ENCODE data around the gene SYDE1. TPM values are rescaled to one million over a fixed set of nuclear protein-coding genes. Genes with fewer than 3 reads are reported as not detected.

The SYDE1 gene
- total and polyA plus RNA-seq, 10 of the 15 experiments (the other 5 are each of a cell fraction or from before 2014, with no cell fraction given): not detected

DNA sequence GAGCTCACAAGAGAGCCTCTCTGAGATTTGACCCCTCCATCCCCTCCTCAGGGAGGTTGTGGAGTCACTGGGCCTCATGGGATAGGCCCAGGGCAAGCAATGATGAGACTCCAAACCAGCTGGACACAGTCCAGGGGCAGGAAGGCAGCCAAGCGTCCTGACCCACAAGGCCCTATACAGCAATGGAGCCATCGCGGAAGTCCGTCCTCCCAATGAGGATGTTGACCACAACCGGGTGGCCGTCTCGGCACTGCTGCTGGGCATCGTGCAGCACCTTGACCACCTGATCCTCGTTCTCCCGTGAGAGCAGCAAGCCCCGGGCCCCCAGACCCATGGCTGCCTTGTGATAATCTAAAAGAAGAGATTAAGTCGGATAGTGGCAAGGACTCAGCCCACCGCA, 7.9 kb downstream of the SYDE1 start:
- WGBS (ENCODE audit: insufficient coverage, insufficient replicate concordance, low lambda C conversion rate, missing lambda C conversion rate): 98% methylated on average over 13 of the region's 13 CpGs
- BruUV-seq (replicated peaks): no TSS peak

More for the DNA sequence above, 7.9 kb downstream of the SYDE1 start:
- Histone ChIP-seq H3K9ac (ENCODE audit: control insufficient read depth, insufficient read depth, low read length) (no peak overlapping the region), H3K36me3 (ENCODE audit: control insufficient read depth in 2 of 2, insufficient read depth in 2 of 2, low read length in 1 of 2) (peaks cover 5 to 10% of the 10 kb centered on the region in 2 experiments; a peak in 3 of 4 replicates), H3K79me2 (ENCODE audit: control insufficient read depth, insufficient read depth, low read length) (no peaks in the 10 kb centered on the region), H3K27ac (ENCODE audit: control insufficient read depth, insufficient read depth) (no peak overlapping the region), H3K4me1 (ENCODE audit: control insufficient read depth, insufficient read depth, low read length) (no peaks in the 10 kb centered on the region), H3K9me3 (replicated peaks; ENCODE audit: control insufficient read depth, insufficient read depth, low read length) (no peaks in the 10 kb centered on the region), H3K27me3 (replicated peaks in 1 of 2; ENCODE audit: control insufficient read depth in 2 of 2, insufficient read depth in 2 of 2, low read length in 1 of 2) (no peaks in the 10 kb centered on the region), H4K20me1 (ENCODE audit: control insufficient read depth, insufficient read depth) (no peaks in the 10 kb centered on the region), H2AFZ (ENCODE audit: control insufficient read depth, low read depth, low read length) (no peak overlapping the region), H3K4me2 (ENCODE audit: control insufficient read depth, insufficient read depth) (no peak overlapping the region), H3K4me3 (no peak overlapping the region)
- no peak for TF ChIP-seq RAD51 (IDR thresholded peaks at IDR 0.05)
- TF ChIP-seq SIX5 (IDR thresholded peaks at IDR 0.05; ENCODE audit: low read depth, low read length, severe bottlenecking): no peak
- no peak for TF ChIP-seq MEF2A (IDR thresholded peaks at IDR 0.05; ENCODE audit: insufficient read depth, low read depth, low read length)
- no peak for TF ChIP-seq ESRRA (IDR thresholded peaks at IDR 0.05; ENCODE audit: low read length)
- TF ChIP-seq EZH2 (IDR thresholded peaks at IDR 0.05; ENCODE audit: borderline replicate concordance, control insufficient read depth, low read depth, low read length): no peak
- no peak for TF ChIP-seq POLR2A (IDR thresholded peaks at IDR 0.05; ENCODE audit: low read depth, low read length)
- no peak for TF ChIP-seq SMAD5 (IDR thresholded peaks at IDR 0.05; ENCODE audit: low read depth)
- no peak for TF ChIP-seq SREBF1 (IDR thresholded peaks at IDR 0.05; ENCODE audit: low read length)
- no peak for TF ChIP-seq SIN3A (IDR thresholded peaks at IDR 0.05; ENCODE audit: low read depth, low read length)
- no peak for TF ChIP-seq BACH1 (IDR thresholded peaks at IDR 0.05; ENCODE audit: borderline replicate concordance)
- TF ChIP-seq JUNB (IDR thresholded peaks at IDR 0.05): no peak
- no peak for TF ChIP-seq SRF (IDR thresholded peaks at IDR 0.05; ENCODE audit: low read depth in 2 of 2, low read length in 2 of 2)
- TF ChIP-seq, protein P1, sequence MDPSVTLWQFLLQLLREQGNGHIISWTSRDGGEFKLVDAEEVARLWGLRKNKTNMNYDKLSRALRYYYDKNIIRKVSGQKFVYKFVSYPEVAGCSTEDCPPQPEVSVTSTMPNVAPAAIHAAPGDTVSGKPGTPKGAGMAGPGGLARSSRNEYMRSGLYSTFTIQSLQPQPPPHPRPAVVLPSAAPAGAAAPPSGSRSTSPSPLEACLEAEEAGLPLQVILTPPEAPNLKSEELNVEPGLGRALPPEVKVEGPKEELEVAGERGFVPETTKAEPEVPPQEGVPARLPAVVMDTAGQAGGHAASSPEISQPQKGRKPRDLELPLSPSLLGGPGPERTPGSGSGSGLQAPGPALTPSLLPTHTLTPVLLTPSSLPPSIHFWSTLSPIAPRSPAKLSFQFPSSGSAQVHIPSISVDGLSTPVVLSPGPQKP (IDR thresholded peaks at IDR 0.05; ENCODE audit: low read depth, low read length): no peak
- TF ChIP-seq GABPA (IDR thresholded peaks at IDR 0.05; ENCODE audit: low read depth): no peak
- TF ChIP-seq POLR2AphosphoS5 (IDR thresholded peaks at IDR 0.05; ENCODE audit: low read length): no peak
- ChIA-PET CTCF (no interaction called here), RAD21 (ENCODE audit: unreplicated experiment) (no interaction called here), SMC1A (ENCODE audit: uncharacterized antibody, unreplicated experiment) (no interaction called here), POLR2A (no interaction called here)
- ATAC-seq (no peak), DNase-seq (ENCODE audit: low read depth, low spot score) (no peak), FAIRE-seq (no peak)
- in situ Hi-C loops (cut with MboI): no loop called here
- intact Hi-C loops (cut with micrococcal nuclease; ENCODE audit: unreplicated experiment): no loop called here
